ENCODE measurements around the gene ADARB1.
A peak's percentile ranks its signal among the peaks of the same experiment; 100 is the strongest.

Gene ADARB1

DNA sequence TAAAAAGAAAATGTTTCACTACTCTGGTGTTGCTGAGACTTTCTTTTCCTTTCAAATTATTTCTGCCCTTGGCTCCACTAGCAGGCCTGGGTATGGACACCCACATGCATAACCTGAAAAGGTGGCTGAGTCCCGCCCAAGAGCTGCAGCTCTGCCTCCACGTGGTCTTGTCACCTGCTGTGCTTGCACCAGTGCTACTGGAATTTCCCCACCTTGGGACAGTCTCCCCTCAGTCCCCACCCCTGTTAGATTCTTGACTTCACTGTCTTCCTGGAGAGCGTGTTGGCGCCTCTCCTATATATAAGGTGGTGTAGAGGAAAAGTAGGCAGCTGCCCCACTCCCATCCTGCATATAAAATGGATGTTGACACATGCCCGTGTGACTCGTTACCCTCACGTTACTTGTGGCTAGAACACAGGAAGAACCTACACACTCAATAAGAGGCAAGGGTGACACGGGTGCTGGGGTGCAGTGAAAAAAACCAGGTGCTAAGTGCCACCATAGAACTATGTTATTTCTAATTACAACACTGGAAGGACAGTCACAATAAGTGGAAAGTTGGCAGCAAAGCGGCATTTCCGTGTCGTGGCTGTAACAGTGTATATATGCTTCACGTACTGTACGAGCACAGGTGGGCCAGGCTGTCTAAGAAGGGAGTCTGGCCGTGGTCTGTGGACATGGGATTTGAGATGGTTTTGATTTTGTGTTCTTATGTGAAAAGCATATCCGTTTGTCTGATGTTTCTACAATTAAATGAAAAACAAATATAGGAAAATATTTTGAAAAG lies 152.4 kb downstream of the ADARB1 start:
- TF ChIP-seq PPARA (CRISPR knock-in tag; IDR thresholded peaks at IDR 0.05; ENCODE audit: borderline replicate concordance), result no peak
- TF ChIP-seq ESRRG (CRISPR knock-in tag; IDR thresholded peaks at IDR 0.05), result no peak
- TF ChIP-seq ZNF8 (CRISPR knock-in tag; IDR thresholded peaks at IDR 0.05), result no peak
- TF ChIP-seq GLIS3 (CRISPR knock-in tag; IDR thresholded peaks at IDR 0.05), result no peak
- no peak for TF ChIP-seq ZNF70 (CRISPR knock-in tag; IDR thresholded peaks at IDR 0.05)
- ATAC-seq, result no peak

DNA sequence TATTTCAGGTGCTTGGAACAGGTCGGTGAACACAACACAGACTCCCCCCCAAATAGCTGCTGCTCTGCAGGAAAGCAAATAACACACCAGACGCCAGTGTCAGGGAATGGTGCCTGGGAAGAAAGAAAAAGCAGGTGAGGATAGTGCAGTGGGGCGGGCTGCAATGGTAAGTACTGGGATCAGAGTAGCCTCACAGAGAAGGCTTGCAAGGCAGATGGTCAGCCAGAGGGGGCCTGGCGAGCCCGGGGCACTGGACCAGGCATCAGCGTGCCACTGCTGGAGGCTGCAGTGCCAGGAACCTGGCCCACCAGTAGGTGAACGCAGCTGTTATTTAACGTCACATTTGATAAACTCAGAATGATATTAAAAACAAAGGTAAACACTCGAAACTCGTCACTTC lies 153.4 kb downstream of the ADARB1 start:
- TF ChIP-seq, protein P1, sequence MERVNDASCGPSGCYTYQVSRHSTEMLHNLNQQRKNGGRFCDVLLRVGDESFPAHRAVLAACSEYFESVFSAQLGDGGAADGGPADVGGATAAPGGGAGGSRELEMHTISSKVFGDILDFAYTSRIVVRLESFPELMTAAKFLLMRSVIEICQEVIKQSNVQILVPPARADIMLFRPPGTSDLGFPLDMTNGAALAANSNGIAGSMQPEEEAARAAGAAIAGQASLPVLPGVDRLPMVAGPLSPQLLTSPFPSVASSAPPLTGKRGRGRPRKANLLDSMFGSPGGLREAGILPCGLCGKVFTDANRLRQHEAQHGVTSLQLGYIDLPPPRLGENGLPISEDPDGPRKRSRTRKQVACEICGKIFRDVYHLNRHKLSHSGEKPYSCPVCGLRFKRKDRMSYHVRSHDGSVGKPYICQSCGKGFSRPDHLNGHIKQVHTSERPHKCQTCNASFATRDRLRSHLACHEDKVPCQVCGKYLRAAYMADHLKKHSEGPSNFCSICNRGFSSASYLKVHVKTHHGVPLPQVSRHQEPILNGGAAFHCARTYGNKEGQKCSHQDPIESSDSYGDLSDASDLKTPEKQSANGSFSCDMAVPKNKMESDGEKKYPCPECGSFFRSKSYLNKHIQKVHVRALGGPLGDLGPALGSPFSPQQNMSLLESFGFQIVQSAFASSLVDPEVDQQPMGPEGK (CRISPR knock-in tag; IDR thresholded peaks at IDR 0.05; ENCODE audit: borderline replicate concordance), result no peak
- TF ChIP-seq PPARA (CRISPR knock-in tag; IDR thresholded peaks at IDR 0.05; ENCODE audit: borderline replicate concordance) (no peak), ZNF565 (CRISPR knock-in tag; conservative IDR thresholded peaks at IDR 0.05; ENCODE audit: low read depth) (no peak), OSR1 (CRISPR knock-in tag; IDR thresholded peaks at IDR 0.05) (no peak), SNAI2 (CRISPR knock-in tag; IDR thresholded peaks at IDR 0.05) (no peak), ARNTL (CRISPR knock-in tag; IDR thresholded peaks at IDR 0.05; ENCODE audit: borderline replicate concordance, low read depth) (no peak), BACH2 (CRISPR knock-in tag; IDR thresholded peaks at IDR 0.05; ENCODE audit: borderline replicate concordance) (no peak), ZC3H10 (CRISPR knock-in tag; IDR thresholded peaks at IDR 0.05) (no peak), ESRRG (CRISPR knock-in tag; IDR thresholded peaks at IDR 0.05) (no peak), ZFP30 (CRISPR knock-in tag; IDR thresholded peaks at IDR 0.05) (no peak), RARB (CRISPR knock-in tag; IDR thresholded peaks at IDR 0.05) (no peak), ZNF70 (CRISPR knock-in tag; IDR thresholded peaks at IDR 0.05) (no peak), TOX (CRISPR knock-in tag; IDR thresholded peaks at IDR 0.05; ENCODE audit: borderline replicate concordance) (no peak), GLIS3 (CRISPR knock-in tag; IDR thresholded peaks at IDR 0.05) (no peak), ZFP3 (CRISPR knock-in tag; IDR thresholded peaks at IDR 0.05) (no peak), ZNF8 (CRISPR knock-in tag; IDR thresholded peaks at IDR 0.05) (no peak)
- TF ChIP-seq, protein P2, sequence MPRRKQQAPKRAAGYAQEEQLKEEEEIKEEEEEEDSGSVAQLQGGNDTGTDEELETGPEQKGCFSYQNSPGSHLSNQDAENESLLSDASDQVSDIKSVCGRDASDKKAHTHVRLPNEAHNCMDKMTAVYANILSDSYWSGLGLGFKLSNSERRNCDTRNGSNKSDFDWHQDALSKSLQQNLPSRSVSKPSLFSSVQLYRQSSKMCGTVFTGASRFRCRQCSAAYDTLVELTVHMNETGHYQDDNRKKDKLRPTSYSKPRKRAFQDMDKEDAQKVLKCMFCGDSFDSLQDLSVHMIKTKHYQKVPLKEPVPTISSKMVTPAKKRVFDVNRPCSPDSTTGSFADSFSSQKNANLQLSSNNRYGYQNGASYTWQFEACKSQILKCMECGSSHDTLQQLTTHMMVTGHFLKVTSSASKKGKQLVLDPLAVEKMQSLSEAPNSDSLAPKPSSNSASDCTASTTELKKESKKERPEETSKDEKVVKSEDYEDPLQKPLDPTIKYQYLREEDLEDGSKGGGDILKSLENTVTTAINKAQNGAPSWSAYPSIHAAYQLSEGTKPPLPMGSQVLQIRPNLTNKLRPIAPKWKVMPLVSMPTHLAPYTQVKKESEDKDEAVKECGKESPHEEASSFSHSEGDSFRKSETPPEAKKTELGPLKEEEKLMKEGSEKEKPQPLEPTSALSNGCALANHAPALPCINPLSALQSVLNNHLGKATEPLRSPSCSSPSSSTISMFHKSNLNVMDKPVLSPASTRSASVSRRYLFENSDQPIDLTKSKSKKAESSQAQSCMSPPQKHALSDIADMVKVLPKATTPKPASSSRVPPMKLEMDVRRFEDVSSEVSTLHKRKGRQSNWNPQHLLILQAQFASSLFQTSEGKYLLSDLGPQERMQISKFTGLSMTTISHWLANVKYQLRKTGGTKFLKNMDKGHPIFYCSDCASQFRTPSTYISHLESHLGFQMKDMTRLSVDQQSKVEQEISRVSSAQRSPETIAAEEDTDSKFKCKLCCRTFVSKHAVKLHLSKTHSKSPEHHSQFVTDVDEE (CRISPR knock-in tag; IDR thresholded peaks at IDR 0.05), result no peak
- TF ChIP-seq, protein P3, sequence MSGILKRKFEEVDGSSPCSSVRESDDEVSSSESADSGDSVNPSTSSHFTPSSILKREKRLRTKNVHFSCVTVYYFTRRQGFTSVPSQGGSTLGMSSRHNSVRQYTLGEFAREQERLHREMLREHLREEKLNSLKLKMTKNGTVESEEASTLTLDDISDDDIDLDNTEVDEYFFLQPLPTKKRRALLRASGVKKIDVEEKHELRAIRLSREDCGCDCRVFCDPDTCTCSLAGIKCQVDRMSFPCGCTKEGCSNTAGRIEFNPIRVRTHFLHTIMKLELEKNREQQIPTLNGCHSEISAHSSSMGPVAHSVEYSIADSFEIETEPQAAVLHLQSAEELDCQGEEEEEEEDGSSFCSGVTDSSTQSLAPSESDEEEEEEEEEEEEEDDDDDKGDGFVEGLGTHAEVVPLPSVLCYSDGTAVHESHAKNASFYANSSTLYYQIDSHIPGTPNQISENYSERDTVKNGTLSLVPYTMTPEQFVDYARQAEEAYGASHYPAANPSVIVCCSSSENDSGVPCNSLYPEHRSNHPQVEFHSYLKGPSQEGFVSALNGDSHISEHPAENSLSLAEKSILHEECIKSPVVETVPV (CRISPR knock-in tag; IDR thresholded peaks at IDR 0.05), result no peak
- TF ChIP-seq, protein P4, sequence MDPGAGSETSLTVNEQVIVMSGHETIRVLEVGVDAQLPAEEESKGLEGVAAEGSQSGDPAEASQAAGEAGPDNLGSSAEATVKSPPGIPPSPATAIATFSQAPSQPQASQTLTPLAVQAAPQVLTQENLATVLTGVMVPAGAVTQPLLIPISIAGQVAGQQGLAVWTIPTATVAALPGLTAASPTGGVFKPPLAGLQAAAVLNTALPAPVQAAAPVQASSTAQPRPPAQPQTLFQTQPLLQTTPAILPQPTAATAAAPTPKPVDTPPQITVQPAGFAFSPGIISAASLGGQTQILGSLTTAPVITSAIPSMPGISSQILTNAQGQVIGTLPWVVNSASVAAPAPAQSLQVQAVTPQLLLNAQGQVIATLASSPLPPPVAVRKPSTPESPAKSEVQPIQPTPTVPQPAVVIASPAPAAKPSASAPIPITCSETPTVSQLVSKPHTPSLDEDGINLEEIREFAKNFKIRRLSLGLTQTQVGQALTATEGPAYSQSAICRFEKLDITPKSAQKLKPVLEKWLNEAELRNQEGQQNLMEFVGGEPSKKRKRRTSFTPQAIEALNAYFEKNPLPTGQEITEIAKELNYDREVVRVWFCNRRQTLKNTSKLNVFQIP (CRISPR knock-in tag; IDR thresholded peaks at IDR 0.05; ENCODE audit: borderline replicate concordance, low read depth), result no peak
- ATAC-seq, result peak; percentile 71

DNA sequence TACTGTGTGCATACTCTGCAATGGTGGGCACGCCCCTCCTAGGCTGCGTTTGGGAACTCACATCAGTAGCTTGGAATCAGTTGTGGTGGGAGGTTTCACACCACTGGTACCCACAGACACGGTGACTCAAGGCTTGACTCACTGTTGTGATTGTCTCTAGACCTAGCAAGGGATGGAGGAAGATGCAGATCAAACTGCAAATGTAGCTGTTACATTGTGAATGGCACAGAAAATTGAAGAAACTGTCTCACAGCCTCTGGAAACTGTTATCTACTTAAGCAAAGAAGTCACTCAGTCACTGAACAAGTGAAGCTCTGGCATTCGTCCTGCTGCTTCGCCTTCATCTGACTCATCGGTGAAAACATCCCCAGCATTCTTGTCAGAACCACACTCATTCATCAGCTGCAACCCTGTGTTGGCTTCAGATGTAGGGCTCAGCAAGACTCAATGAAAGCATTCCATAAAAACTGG lies 153.8 kb downstream of the ADARB1 start:
- 0 out of 2 replicates have a peak, but pooled peaks have one; percentile 22 for TF ChIP-seq TOX (CRISPR knock-in tag; IDR thresholded peaks at IDR 0.05; ENCODE audit: borderline replicate concordance)
- no peak for TF ChIP-seq ZNF70 (CRISPR knock-in tag; IDR thresholded peaks at IDR 0.05)
- ATAC-seq, result peak; percentile 92

DNA sequence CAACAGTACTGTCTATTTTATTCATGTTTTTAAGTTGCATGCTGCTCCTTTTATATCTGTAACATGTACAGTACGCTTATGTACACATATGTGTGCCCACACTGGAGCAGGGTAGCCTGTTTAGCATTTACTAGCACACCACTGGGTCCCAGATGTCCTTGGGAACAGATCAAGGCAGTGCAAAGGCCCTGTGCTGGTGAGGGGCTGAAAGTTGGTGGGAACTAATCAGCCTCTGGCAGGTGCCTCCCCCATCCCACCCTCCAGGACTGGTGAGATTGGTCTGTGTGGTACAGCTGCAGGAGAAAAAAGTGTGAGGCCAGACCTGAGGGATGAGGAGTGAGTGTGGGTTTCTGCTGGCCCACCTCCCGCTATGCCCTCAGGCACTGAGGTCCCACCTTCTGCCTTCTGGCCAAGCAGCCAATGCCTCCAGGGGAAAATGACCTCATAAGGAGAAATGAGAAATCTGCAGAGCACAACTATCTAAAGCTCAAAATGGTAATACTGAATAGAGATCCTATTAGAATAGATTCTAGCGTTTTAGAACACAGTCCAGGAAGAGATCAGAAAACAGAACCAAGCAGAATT lies 154.4 kb downstream of the ADARB1 start:
- ATAC-seq, result no peak
- TF ChIP-seq ARNTL (CRISPR knock-in tag; IDR thresholded peaks at IDR 0.05; ENCODE audit: borderline replicate concordance, low read depth) (no peak), ZFP30 (CRISPR knock-in tag; IDR thresholded peaks at IDR 0.05) (no peak), RARB (CRISPR knock-in tag; IDR thresholded peaks at IDR 0.05) (no peak), ZC3H10 (CRISPR knock-in tag; IDR thresholded peaks at IDR 0.05) (no peak), ISL1 (CRISPR knock-in tag; IDR thresholded peaks at IDR 0.05) (no peak), ZNF70 (CRISPR knock-in tag; IDR thresholded peaks at IDR 0.05) (no peak), OSR1 (CRISPR knock-in tag; IDR thresholded peaks at IDR 0.05) (no peak), ZNF8 (CRISPR knock-in tag; IDR thresholded peaks at IDR 0.05) (no peak), SNAI2 (CRISPR knock-in tag; IDR thresholded peaks at IDR 0.05) (no peak), GLIS3 (CRISPR knock-in tag; IDR thresholded peaks at IDR 0.05) (no peak)
- TF ChIP-seq, protein P4 (CRISPR knock-in tag; IDR thresholded peaks at IDR 0.05; ENCODE audit: borderline replicate concordance, low read depth), result no peak
- TF ChIP-seq, protein P2 (CRISPR knock-in tag; IDR thresholded peaks at IDR 0.05), result no peak
